Fibroblast of skin of right quadriceps (primary cell): ENCODE measurements around the gene TEAD1.

Experiments
- DNase-seq: peaks from one replicate; pipeline ENCODE4 v3.0.0-alpha.2; 2013

Gene TEAD1

DNA sequence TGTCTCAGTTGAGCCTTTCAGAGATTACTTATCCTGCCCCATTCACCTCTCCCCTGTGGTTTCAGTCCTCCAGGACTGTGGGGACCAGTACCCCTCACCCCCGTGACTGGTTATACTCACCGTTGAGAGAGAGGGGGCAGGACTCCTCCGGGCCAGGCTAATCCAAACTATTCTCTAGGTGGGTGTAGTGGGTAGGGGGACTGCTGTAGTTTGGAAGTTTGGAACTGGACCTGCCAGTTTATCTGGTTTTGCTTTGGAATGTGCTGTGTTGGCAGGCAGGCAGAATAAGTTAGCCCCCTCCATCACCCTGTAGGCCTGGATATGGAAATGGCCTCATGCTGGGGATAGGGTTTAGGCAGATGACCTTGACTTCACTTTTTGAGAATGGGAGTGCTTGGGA is 13.5 kb downstream of the TEAD1 start:
- no peak for DNase-seq

DNA sequence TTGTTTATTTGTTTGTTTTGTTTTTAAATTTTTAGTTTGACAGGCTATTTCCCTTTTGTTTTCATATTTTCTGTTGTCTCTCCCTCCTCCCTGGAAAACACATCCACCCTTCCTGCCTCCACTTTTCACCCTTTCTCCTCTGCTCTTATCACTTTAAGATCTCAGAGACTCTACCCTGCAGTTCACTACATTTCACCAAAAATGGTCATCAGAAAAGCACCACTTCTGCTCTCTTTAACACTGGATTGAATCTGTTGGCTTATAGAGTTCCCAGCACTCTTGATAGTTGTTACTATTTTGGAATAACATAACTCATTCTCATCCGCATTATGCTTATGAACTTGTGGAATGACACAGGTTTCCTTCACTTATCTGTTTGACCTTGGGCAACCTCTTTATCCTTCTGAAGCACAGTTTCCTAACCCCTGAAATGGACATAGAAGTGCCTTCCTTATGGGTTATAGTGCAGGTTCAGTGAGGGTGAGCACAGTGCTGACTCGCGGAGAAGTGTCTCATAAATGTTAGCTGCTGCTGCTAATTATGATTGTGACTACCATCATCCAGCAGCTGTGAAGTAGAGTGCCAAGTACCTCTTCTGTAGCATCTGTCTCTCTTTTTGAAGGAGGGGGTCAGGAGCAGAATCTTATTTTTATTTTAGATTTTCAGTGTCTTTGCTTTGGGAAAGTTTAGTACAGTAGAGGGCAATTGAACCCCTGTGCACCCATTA is 15.0 kb downstream of the TEAD1 start:
- no peak for DNase-seq

DNA sequence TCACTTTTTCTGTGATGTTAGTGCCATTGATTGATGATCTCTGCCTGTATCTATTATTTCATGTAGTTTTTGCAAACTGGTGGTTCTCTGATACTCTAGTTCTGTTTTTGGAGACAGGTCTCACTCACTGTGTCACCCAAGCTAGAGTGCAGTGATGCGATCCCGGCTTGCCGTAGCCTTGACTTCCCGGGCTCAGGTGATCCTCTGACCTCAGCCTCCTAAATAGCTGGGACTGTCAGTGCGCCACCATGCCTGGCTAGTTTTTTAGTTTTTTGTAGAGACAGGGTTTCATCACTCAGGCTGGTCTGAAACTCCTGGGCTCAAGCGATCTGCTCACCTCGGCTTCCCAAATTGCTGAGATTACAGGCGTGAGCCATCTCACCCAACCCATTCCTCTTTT is 16.4 kb downstream of the TEAD1 start:
- DNase-seq = no peak

DNA sequence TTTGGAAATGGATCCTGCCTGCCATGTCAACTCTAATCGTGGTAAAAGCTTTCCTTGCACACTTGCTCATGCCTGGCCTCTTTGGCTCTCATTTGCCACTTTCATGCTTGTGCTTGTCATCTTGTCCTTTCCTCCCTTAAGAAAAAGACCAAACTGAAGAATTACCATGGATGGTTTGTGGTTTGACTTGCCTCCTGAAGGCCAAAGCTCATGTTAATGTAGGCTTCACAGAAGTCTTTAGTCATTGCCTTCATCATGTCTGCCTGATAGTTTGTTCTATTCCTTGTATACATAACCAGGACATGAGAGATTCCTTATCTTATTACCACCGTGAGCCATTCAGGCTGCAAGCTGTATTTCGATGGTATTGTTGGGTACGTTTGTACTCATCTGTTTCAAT is 17.3 kb downstream of the TEAD1 start:
- peak; percentile 31 for DNase-seq

DNA sequence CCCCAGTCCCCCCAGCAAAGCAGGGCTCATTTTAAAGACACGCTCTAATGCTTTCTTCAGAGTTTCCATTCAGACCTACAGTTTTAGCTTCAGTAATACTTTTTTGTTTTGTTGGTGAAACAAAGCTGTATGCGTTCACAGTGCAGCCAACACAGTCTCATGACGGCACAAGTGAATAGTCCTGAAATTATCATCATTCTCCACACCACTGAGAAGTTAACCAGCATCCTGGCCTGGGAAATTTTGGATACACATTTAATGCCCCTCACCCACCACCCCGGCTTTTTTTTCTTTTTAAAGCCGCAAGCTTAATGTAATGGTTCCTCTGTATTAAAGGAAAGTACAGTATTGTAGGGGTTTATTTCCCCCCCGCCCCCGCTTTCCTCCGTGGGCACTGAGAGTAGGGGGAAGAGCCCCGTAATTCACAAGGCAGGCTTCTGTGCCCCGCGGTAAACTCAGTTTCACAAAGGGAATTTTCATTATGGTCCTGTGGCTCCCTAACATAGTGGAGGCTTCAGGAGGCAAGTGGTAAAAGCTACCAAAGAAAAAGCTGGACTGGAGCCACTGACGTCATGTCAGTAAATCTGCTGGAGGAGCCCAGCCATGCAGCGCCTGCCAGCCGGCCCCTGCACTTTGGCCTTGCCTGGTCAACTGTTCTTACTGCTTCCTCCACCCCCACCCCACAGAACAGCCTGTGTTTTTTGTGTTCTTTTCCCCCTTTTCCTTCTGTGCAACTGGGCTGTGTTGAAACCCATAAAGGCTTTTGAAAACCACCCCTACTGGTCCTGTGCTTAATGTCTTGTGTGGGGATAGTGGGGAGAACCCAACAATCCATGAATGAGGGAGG is 18.2 kb downstream of the TEAD1 start:
- DNase-seq = peak; percentile 88

DNA sequence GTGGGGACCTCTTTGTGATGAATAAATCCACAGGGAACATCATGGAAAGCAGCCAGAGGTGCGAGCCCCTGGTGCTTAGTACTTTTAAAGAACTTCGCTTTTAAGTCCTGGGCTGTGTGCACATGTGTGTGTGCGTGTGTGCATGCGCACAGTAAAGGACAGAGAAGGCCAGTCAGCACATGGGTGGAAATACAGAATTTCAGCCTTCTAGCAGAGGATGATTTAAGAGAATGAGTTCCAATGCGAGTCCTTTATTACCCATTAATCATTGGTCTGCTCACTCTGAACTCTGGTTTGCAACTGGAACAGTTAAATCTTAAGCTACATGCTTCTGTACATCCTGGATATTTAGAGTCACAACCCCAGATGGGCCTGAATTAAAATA is 18.9 kb downstream of the TEAD1 start:
- DNase-seq = peak; percentile 69

DNA sequence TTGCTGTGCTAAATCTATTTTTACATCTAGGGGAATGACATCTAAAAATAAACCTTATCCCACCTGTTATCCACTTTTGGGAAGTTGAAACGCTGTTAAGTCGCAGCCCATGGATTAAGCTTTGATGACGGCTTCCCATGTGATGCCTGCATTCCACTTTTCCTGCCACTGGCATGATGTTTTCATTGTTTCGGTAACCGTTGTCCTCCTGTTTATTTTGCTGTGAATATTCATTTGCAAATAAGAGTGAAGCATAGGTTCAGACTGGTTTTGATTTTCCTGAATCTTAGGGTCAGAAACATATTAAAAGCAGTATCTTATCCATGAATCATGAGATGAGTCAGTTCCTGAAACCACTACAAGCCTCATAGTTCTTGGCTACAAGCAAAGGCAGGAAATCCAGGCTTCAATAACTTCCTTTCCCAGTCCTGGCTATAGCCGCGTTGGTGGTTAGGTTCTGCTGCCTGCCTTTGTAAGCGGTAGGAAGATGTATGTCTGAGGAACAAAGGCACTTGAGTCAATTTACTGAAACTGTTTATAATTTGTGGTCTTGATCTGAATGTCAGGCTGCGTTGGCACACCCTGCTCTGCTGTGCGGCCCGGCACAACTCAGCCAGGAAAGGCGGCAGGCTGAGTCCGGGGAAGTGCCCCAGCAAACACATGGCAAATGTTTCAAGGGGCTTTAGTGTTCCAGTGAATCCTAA is 19.4 kb downstream of the TEAD1 start:
- DNase-seq = peak; percentile 99

DNA sequence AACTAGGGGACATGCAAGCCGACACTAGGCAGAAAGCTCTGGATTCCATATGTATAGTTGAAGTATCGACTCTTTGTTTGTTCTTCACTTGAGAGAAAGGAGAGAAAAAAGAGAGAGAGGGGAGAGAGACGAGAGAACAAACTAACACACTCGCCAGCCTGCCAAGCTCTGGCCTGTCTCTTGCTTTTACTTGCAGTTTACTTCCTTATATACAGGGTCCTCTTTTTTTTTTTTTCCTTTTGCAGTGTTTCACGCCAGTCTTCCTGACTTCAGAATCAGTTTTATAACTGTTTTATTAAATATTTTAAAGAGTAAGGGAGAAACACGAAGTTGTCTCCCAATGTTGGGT is 19.9 kb downstream of the TEAD1 start:
- DNase-seq = no peak

DNA sequence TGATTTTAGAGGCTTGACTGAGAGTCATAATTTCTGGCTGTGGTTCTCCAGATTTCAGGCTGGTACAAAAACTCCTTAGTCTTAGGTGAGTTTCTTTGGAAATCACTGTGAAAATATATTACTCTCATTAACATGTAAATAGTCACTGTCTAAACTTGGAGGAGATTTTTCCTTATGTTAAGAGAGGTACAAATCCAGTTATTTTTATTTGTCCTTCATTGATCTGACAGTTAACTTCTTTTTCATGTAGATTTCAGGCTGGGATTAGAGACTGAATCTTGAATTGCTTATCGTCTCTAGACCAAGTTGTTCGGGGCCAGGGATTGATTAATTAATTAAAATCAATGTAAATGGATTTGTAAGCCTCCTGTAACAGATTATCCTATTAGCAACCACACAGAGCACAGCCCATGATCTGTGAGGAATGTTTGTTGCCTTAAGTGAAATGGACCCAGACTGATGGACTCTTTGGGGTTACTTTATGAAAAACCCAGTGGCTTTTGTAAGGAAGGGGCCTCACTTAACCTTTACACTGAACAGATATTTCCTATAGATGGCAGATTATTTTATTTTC is 21.1 kb downstream of the TEAD1 start:
- no peak for DNase-seq

DNA sequence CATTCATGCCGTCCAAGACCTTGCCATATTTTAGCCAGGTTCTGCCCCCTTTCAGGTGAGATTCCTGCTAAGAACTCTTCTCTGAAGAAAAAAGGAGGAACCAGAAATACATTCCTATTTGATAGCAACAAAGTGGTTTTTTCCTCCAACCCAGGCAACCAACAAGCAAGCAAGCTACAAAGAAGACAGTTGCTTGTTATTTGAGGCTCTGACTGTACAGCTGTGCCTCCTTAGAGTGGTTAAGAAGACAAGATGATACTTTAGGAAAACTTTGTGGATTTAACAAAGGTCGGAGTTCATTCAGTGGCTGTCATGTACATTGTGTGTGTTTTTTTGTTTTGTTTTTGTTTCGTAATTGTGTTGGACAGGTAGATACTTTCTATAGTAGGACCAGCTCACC is 21.7 kb downstream of the TEAD1 start:
- DNase-seq = no peak

DNA sequence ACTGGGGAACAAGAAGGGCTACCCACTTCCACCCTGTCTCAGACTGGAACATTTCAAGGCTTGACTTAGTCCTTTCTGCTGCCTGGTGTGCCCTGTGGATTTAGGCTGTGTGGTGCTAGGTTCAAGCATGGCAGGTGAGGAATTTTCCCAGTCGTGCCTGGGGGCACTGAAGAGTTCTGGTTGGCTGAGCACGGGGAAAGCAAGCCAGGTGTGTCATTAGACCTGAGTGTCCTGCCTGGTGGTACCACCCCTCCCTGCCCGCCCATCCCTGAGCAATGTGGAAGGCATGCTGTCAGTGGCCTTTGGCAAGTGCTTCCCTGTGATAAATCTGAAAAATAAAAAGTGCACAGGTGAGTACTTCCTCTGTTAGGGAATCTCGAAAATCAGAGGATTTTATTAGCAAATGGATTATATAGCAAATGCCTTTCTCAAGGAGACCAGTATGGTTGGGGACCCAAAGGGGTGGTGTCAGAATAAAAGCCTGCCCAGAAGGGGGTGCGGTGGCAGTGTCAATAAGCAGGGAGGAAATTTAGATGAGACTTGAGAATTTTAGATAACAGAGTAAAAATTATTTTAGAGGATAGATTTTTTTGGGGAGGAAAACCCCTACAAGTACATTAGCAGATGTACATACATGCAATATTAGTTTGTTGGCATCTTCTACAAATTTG is 22.8 kb downstream of the TEAD1 start:
- DNase-seq = no peak

DNA sequence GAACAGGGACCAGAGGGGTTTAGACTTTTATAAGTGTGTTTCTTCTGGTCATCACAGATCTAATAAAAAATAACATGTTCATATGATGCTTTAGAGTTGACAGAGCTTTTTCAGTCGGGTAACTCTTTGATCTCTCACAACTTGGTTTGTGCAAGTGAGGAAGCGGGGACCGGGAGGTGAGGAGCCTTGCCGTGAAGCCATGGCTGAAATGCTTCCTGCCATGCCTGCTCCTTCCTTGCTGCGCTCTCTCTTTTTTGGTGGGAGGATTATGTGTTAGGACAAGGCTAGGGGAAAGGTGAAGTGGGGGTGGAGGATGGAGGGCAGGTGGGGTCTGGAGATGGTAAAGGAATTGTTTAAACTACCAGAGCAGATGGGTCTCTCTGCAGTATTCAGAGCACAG is 23.8 kb downstream of the TEAD1 start:
- no peak for DNase-seq

DNA sequence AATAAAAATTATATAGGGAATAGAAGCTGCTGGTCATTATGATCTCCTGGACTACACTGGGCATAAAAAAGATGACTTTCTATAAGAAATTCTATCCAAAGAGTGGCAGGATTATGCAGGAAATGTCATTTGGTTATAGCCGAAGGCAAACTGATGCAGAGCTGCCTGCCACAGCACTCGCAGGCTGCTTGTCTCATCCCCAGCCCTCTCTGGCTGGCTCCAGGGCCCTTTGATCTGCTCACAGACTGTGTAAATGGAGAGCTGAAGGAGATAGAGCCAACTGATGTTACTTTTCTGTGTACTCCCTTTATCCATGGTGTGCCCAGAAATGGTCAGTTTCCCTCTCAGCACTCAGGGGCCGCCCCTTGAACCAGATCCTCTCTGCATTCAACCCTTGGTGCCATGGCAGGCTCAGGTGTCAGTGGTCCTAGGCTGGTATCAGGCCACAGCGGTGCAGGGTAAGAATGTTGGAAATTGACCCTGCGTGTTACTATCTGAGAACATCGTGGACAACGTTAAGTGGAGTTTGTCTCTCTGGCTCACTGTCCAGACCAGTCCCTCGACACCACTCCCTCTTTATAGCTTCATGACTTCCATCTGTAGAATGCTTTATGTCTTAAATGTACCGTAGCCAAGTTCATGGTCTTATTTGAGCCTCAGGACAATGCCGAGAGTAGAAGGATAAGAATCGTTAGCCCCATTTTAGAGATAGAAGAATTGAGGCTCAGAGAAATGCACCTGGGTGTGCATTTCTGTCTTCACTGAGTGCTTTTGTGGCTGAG is 27.8 kb downstream of the TEAD1 start:
- DNase-seq = no peak

DNA sequence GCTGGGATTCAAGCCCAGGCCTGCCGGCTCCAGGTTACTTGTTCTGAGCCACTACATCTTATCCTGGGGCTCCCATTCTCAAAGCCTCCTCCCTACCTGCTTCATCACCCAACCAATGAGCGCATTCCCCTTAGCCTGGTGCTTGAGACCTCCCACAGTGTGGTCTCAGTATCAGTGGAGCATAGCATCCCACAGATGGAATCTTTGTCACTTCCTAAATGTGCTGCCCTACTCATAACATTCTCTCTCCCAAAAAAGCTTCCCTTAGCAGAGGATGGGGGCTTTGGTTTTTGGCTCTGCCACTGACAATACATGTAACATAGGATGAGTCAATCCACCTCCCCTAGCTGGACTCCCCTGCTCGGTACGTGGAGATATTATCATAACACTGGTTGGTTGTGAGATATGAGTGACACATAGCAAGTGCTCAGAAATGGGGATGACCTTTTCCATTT is 28.8 kb downstream of the TEAD1 start:
- no peak for DNase-seq

DNA sequence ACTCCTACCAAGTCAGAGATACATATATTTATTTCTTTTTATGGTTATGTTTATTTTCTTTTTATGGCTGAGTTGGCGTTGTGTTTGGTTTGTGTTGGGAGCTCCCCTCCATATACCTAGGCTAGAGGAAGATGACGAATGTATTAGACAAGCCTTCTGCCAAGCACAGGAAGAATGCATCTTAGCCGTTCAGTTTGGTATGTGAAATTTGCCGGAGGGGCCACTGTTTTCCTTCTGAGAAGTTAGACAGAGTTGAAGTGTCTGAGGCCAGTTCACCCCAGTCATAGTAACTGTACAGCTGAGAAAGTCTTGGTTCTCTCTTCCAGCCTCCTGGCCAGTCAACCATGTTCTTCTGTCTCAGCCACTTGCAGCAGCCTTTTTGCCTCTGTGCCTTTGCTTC is 29.8 kb downstream of the TEAD1 start:
- DNase-seq = no peak

DNA sequence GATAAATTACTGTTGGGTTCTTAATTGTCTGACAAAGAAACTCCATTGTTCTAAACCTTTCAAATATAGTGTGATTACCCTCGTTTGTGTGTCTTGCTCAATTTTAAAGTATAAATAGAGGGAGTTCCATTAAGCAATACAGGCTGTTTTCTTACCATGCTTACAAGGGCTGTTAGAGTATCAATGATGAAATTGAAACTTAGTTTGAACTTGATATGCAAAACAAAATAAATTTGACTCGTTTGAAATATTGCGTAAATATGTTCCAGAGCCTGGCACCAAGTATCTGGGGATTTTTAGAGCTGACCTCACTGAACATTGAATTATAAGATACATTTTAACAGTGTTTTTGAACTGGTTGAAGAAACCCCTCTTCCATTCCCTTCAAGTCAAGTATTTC is 31.7 kb downstream of the TEAD1 start:
- no peak for DNase-seq

DNA sequence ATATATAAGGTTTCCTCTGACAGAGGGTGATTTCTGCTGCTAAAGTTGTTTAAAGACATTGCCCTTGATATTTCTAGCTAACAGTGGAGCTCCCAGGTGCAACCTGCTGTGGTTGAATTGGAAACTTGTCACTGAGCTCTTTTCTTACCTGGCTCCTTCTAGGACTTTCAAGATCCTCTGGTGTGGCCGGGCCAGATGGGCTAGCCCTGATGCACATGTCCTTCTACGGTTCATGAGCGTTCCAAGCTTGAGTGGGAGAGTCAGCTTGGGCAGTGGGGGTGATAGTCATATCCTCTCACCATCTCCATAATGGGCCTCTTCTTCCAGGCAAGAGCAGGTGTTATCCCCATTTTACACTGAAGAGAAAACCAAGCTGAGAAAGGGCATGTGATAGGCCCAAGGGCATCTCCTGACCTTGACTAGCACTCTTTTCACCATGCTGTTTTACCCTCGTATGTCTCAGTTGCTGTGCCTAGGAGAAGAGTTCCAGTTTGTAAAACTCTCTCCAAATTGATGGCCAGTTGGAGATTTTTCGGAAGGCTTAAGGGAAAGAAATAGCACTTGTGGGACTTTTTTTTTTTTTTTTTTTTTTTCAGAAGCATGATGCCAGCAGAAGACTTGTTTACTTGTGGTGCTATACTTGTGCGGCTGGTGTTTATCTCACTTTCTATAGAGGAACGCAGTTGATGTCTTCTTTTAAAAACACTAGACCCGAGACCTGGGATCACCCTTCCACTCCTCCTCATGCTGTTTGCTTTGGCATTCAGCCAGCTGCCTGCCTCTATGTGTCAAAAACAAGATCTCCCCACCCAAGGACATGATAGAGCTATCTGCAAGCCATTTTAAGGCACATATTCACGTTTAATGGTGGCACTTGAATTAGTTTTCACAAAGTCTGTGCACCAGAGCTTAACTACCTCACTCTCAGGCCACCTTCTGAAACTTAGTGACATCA is 32.6 kb downstream of the TEAD1 start:
- no peak for DNase-seq

DNA sequence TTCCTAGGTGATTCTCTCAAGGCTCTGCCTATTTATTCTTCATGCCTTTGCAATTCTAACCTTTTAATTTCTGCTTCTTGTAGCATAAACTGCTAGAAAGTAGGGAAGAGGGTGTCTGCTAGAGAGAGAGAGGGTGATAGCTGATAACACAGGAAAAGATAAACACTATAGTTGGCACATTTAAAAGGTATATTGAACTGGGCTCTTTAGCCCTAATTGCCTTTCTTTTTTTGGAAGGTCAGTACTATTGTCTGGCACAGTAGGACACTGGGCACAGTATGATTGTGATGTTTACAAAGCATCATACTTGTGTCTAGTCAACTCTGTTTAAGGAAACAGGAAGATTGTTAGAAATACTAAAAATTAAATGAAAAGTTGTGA is 33.3 kb downstream of the TEAD1 start:
- DNase-seq = no peak

DNA sequence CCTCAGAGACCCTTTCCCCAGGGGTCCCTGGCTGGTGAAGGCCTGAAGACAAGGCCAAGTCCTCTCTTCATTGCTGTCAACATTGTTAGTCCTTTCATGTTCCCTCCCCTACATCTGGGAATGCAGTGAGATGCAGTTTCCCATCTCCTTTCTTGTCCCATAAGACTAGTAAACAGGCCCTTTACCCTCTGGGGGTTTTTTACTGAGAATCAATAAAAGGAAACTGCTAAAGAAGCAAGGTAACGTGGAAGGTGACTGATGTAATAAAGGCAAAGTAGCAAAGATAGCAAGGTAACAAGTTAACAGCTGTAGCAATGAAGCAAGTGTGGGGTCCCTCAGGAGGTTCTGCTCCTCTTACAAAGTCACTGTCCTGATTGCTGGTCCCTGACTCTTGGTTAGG is 37.3 kb downstream of the TEAD1 start:
- DNase-seq = no peak

DNA sequence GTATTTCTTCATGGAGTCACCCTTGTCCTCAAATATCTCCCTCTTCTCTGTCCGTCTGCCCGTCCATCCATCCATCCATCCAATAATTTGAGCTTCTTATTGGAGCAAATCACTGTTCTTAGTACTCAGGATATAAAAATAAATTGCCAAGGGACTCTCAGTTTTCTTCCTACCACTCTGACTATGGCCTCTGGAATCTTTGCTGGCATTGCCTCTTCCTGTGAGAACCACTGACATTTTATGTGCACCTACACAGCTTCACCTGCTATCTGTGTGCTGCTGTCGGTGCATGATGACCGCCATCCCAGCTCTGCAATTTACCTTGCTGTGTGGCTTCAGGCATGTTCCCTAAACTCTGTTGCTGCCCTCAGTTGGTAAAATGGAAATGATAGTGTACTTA is 37.9 kb downstream of the TEAD1 start:
- no peak for DNase-seq

DNA sequence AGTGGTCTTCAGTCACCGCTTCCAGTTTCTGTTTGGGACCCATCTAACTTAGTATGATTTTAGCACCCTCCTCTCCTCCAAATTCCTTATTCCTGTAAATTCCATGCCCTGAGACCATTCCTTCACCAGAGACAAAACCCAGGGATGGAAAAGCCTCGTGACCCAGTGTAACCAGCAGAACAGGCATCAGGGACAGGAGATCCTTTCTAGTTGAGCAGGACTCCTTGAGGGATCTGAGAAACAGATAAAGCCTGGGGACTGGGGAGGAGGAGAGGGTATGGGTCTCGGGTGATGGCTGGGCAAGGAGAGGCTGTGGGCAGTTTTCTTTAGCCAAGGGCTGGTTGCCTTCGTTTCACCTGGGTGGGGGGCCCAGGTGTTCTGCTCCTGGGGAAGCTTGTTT is 40.9 kb downstream of the TEAD1 start:
- no peak for DNase-seq
